ENCODE results near the gene HMCN2.

- TF ChIP-seq CTCF (conservative IDR thresholded peaks at IDR 0.05; ENCODE audit: low read length) (no peak), EZH2phosphoT487 (IDR thresholded peaks at IDR 0.05; ENCODE audit: borderline replicate concordance, low read depth, low read length) (no peak)
Observed at GRCh38 chr9:130341128-130341527, 75.6 kb downstream of the HMCN2 start.

Data from OCI-LY7 (cell line).